ENCODE data around the gene SCAANT1. TPM values are rescaled to one million over a fixed set of nuclear protein-coding genes. Genes with fewer than 3 reads are reported as not detected.

Gene SCAANT1
- total and polyA plus RNA-seq, 2 experiments from 2014 or later: 1.1 TPM; not detected in 1

- H3K27me3 ChIP-seq: no peaks in the 10 kb centered on the region
- peaks cover 6% of the 10 kb centered on the region for H3K36me3 ChIP-seq (replicated peaks; ENCODE audit: insufficient read depth, low read depth)
- H3K9me2 ChIP-seq (replicated peaks; ENCODE audit: insufficient read depth): no peaks in the 10 kb centered on the region
- TF ChIP-seq, protein P1, sequence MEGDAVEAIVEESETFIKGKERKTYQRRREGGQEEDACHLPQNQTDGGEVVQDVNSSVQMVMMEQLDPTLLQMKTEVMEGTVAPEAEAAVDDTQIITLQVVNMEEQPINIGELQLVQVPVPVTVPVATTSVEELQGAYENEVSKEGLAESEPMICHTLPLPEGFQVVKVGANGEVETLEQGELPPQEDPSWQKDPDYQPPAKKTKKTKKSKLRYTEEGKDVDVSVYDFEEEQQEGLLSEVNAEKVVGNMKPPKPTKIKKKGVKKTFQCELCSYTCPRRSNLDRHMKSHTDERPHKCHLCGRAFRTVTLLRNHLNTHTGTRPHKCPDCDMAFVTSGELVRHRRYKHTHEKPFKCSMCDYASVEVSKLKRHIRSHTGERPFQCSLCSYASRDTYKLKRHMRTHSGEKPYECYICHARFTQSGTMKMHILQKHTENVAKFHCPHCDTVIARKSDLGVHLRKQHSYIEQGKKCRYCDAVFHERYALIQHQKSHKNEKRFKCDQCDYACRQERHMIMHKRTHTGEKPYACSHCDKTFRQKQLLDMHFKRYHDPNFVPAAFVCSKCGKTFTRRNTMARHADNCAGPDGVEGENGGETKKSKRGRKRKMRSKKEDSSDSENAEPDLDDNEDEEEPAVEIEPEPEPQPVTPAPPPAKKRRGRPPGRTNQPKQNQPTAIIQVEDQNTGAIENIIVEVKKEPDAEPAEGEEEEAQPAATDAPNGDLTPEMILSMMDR (IDR thresholded peaks at IDR 0.05; ENCODE audit: poor library complexity): no peak
- TF ChIP-seq EZH2 (IDR thresholded peaks at IDR 0.05; ENCODE audit: borderline replicate concordance): no peak
- H3K4me3 ChIP-seq: no peak overlapping the region
- H2AFZ ChIP-seq: no peak overlapping the region
- 93% methylated on average over 5 of the region's 5 CpGs for WGBS (ENCODE audit: low lambda C conversion rate, missing lambda C conversion rate)
- H3K79me2 ChIP-seq: peaks cover 51% of the 10 kb centered on the region
- H3K4me2 ChIP-seq: peak overlapping the region; percentile 97
- DNase-seq (ENCODE audit: low spot score): no peak
- no peak overlapping the region for H3K27ac ChIP-seq
- peaks cover 15% of the 10 kb centered on the region for H3K4me1 ChIP-seq (ENCODE audit: insufficient read depth)
- H4K20me1 ChIP-seq (ENCODE audit: insufficient read depth, poor library complexity, severe bottlenecking): peaks cover 2% of the 10 kb centered on the region
- no peaks in the 10 kb centered on the region for H3K9me3 ChIP-seq (ENCODE audit: low read depth)
These were observed 2.1 kb upstream of the SCAANT1 start for GRCh38 chr3:63914312-63914711.

DNA sequence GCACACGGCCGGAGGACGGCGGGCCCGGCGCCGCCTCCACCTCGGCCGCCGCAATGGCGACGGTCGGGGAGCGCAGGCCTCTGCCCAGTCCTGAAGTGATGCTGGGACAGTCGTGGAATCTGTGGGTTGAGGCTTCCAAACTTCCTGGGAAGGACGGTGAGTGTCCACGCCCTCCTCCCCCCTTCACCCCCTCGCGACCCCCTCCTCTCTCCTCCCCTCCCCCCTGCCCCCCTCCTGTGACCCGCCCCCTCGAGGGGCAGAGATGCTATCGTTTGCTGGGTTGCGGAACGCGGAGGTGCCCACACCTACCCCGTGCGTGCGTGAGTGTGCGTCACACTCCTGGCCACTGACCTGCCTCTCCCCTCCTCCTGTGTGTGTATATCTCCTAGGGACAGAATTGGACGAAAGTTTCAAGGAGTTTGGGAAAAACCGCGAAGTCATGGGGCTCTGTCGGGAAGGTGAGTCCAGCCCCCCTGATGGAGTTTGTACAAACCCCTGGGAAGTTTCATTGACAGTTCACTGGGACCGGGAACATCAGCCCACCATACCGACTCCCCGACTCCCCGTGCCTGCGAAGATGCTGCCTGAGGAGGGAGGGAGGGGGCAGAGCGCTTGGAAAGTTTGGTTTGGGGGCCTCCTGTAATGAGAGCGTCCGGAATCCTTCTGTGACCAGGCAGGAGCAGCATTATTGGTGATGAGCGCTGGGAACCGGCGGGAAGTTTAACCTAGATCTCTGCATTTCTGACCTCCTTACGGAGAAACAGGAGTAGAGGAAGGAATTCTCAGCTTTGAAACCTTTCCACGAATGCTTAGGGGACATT is 795 bp upstream of the SCAANT1 start:
- Histone ChIP-seq H3K36me3 (replicated peaks; ENCODE audit: insufficient read depth, low read depth) (peaks cover 6% of the 10 kb centered on the region), H2AFZ (peak overlapping the region; percentile 55), H3K79me2 (peaks cover 58% of the 10 kb centered on the region), H3K4me2 (peak overlapping the region; percentile 97), H3K4me3 (peak overlapping the region; percentile 55), H4K20me1 (ENCODE audit: insufficient read depth, poor library complexity, severe bottlenecking) (peaks cover 5% of the 10 kb centered on the region), H3K4me1 (ENCODE audit: insufficient read depth) (peaks cover 15% of the 10 kb centered on the region), H3K27ac (peak overlapping the region; percentile 97), H3K27me3 (no peaks in the 10 kb centered on the region), H3K9me3 (ENCODE audit: low read depth) (no peaks in the 10 kb centered on the region), H3K9me2 (replicated peaks; ENCODE audit: insufficient read depth) (no peaks in the 10 kb centered on the region)
- DNase-seq (ENCODE audit: low spot score): peak; percentile 84
- no peak for TF ChIP-seq EZH2phosphoT487 (IDR thresholded peaks at IDR 0.05; ENCODE audit: low read depth, severe bottlenecking, unreplicated experiment)
- TF ChIP-seq, protein P1 (IDR thresholded peaks at IDR 0.05; ENCODE audit: poor library complexity): no peak
- no peak for TF ChIP-seq EZH2 (IDR thresholded peaks at IDR 0.05; ENCODE audit: borderline replicate concordance)
- WGBS (ENCODE audit: low lambda C conversion rate, missing lambda C conversion rate): 4% methylated on average over 35 of the region's 46 CpGs

- no peak for TF ChIP-seq EZH2 (IDR thresholded peaks at IDR 0.05; ENCODE audit: borderline replicate concordance)
- peaks cover 43% of the 10 kb centered on the region for H3K79me2 ChIP-seq
These were observed 692 bp downstream of the SCAANT1 start for GRCh38 chr3:63911509-63911872.

DNA sequence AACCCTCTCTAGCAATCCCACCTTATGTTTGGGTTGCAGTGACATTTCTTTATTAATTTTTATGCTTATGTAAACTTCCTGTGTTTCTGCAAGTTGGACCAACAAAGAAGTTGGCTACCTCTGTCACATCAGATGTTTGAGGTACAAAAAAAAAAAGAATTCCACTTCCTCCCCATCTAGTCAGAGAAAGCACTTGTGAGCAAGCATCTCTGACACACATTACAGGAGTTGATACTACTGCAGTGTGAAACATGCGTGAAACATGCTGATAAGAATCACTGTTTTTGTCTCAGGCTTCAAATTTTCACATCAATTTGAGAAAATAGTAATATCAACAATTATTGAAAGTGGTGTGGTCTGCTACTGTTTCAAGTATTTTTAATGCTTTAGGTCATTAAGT is 1.3 kb downstream of the SCAANT1 start:
- no peak for DNase-seq (ENCODE audit: low spot score)
- Histone ChIP-seq H3K9me2 (replicated peaks; ENCODE audit: insufficient read depth) (no peaks in the 10 kb centered on the region), H3K4me2 (peak overlapping the region; percentile 87), H3K27me3 (no peaks in the 10 kb centered on the region), H4K20me1 (ENCODE audit: insufficient read depth, poor library complexity, severe bottlenecking) (peaks cover 5% of the 10 kb centered on the region), H3K27ac (peak overlapping the region; percentile 97), H2AFZ (peak overlapping the region; percentile 32), H3K79me2 (peaks cover 37% of the 10 kb centered on the region), H3K4me3 (no peak overlapping the region), H3K9me3 (ENCODE audit: low read depth) (no peaks in the 10 kb centered on the region), H3K36me3 (replicated peaks; ENCODE audit: insufficient read depth, low read depth) (no peaks in the 10 kb centered on the region), H3K4me1 (ENCODE audit: insufficient read depth) (peaks cover 15% of the 10 kb centered on the region)
- TF ChIP-seq, protein P1 (IDR thresholded peaks at IDR 0.05; ENCODE audit: poor library complexity): no peak
- no peak for TF ChIP-seq EZH2 (IDR thresholded peaks at IDR 0.05; ENCODE audit: borderline replicate concordance)
- no peak for TF ChIP-seq EZH2phosphoT487 (IDR thresholded peaks at IDR 0.05; ENCODE audit: low read depth, severe bottlenecking, unreplicated experiment)
- 43% methylated on average over 1 of the region's 1 CpG for WGBS (ENCODE audit: low lambda C conversion rate, missing lambda C conversion rate)

More at GRCh38 chr3:63911509-63911872, 692 bp downstream of the SCAANT1 start:
- no peaks in the 10 kb centered on the region for H3K9me3 ChIP-seq (ENCODE audit: low read depth)
- peaks cover 4% of the 10 kb centered on the region for H3K36me3 ChIP-seq (replicated peaks; ENCODE audit: insufficient read depth, low read depth)
- H3K4me3 ChIP-seq: peak overlapping the region; percentile 75
- DNase-seq (ENCODE audit: low spot score): no peak
- H3K4me2 ChIP-seq: peak overlapping the region; percentile 87
- H2AFZ ChIP-seq: peak overlapping the region; percentile 32
- H3K4me1 ChIP-seq (ENCODE audit: insufficient read depth): peaks cover 15% of the 10 kb centered on the region
- H3K27me3 ChIP-seq: no peaks in the 10 kb centered on the region
- H3K27ac ChIP-seq: peak overlapping the region; percentile 97
- WGBS (ENCODE audit: low lambda C conversion rate, missing lambda C conversion rate): 1% methylated on average over 18 of the region's 18 CpGs
- H3K9me2 ChIP-seq (replicated peaks; ENCODE audit: insufficient read depth): no peaks in the 10 kb centered on the region
- H4K20me1 ChIP-seq (ENCODE audit: insufficient read depth, poor library complexity, severe bottlenecking): peaks cover 5% of the 10 kb centered on the region

All from hepatocyte (in vitro differentiated cells).